OCI-M2 (cell line): ENCODE results near the gene TMX4.
"Not testable (repeated sequence)": the region's sequence is repeated elsewhere in the genome, so short reads cannot be mapped to it uniquely, and the experiment has no call there.

Experiments
- DNase-seq: peaks from one replicate; lab custom pipeline; 2025; ENCODE audit not compliant: unreplicated experiment; lab: John Stamatoyannopoulos, UW

The TMX4 gene

GRCh38 chr20:8019246-8019997, at the start of gene TMX4:
TMX4 (minus strand) TSS chr20:8019761; CDS start chr20:8019613, 148 bp downstream.
- DNase-seq: no peak

- DNase-seq: no peak
Measured at GRCh38 chr20:8067082-8067481, 47.5 kb upstream of the TMX4 start.

GRCh38 chr20:8066662-8067061, 47.1 kb upstream of the TMX4 start:
- DNase-seq: no peak

GRCh38 chr20:8065691-8066090, 46.1 kb upstream of the TMX4 start:
- DNase-seq: no peak

GRCh38 chr20:8062756-8063155, 43.2 kb upstream of the TMX4 start:
- no peak for DNase-seq

GRCh38 chr20:8061861-8062518, 42.4 kb upstream of the TMX4 start:
- DNase-seq: no peak

- DNase-seq: no peak
Measured at GRCh38 chr20:8060977-8061376, 41.4 kb upstream of the TMX4 start.

- DNase-seq: no peak
Measured at GRCh38 chr20:8057871-8058270, 38.3 kb upstream of the TMX4 start.

GRCh38 chr20:8055096-8055495, 35.5 kb upstream of the TMX4 start:
- no peak for DNase-seq

- DNase-seq: no peak
Measured at GRCh38 chr20:8050157-8050837, 30.7 kb upstream of the TMX4 start.

GRCh38 chr20:8049310-8049709, 29.7 kb upstream of the TMX4 start:
- no peak for DNase-seq

GRCh38 chr20:8045946-8046345, 26.4 kb upstream of the TMX4 start:
- no peak for DNase-seq

- no peak for DNase-seq
Measured at GRCh38 chr20:8043687-8044282, 24.2 kb upstream of the TMX4 start.

- DNase-seq: no peak
Measured at GRCh38 chr20:8039042-8039441, 19.5 kb upstream of the TMX4 start.

GRCh38 chr20:8036771-8037170, 17.2 kb upstream of the TMX4 start:
- no peak for DNase-seq

- no peak for DNase-seq
Measured at GRCh38 chr20:8033151-8033841, 13.7 kb upstream of the TMX4 start.

- no peak for DNase-seq
Measured at GRCh38 chr20:8032499-8032898, 12.9 kb upstream of the TMX4 start.

GRCh38 chr20:8031539-8031938, 12.0 kb upstream of the TMX4 start:
- not testable (repeated sequence) for DNase-seq

GRCh38 chr20:8021541-8022269, 2.1 kb upstream of the TMX4 start:
- no peak for DNase-seq

- no peak for DNase-seq
Measured at GRCh38 chr20:8020314-8021079, 936 bp upstream of the TMX4 start.
